ENCODE measurements around the gene SERINC2. TPM values are rescaled to one million over a fixed set of nuclear protein-coding genes. Genes with fewer than 3 reads are reported as not detected.

SERINC2 gene
- total RNA-seq, 1 donor from 2014 or later = 9.6 TPM

- H3K4me2 ChIP-seq = no peak overlapping the region
- H3K4me1 ChIP-seq = peaks cover 9% of the 10 kb centered on the region
- H3F3A ChIP-seq (ENCODE audit: low read depth) = no peaks in the 10 kb centered on the region
- no peaks in the 10 kb centered on the region for H3K36me3 ChIP-seq
- no peaks in the 10 kb centered on the region for H3K9me3 ChIP-seq (ENCODE audit: low read depth)
- no peak overlapping the region for H3K9ac ChIP-seq
- H3K27ac ChIP-seq = no peak overlapping the region
- H3K36me3 Mint-ChIP-seq = no peaks in the 10 kb centered on the region
- H2AFZ ChIP-seq (replicated peaks) = no peak overlapping the region
- H3K27me3 ChIP-seq = no peaks in the 10 kb centered on the region
- peaks cover 24% of the 10 kb centered on the region for H3K4me1 Mint-ChIP-seq
- TF ChIP-seq EZH2 (IDR thresholded peaks at IDR 0.05) = no peak
- no peak for TF ChIP-seq EZH2phosphoT487 (IDR thresholded peaks at IDR 0.05)
- TF ChIP-seq CTCF (IDR thresholded peaks at IDR 0.05) = no peak
- no peaks in the 10 kb centered on the region for H3K79me2 ChIP-seq (ENCODE audit: low read depth)
- no peaks in the 10 kb centered on the region for H3K9me3 Mint-ChIP-seq
- no peaks in the 10 kb centered on the region for H4K20me1 ChIP-seq (ENCODE audit: low read depth)
- peak overlapping the region; percentile 42 for H3K27ac Mint-ChIP-seq
- H3K4me3 Mint-ChIP-seq = no peak overlapping the region
- H3K4me3 ChIP-seq = no peak overlapping the region
- no peak for DNase-seq (ENCODE audit: low spot score)
- H3K27me3 Mint-ChIP-seq (ENCODE audit: insufficient read depth, low read depth) = peaks cover 3% of the 10 kb centered on the region
Observed at GRCh38 chr1:31380181-31380580, 32.8 kb upstream of the SERINC2 start.

- H3K4me1 ChIP-seq = peaks cover 5% of the 10 kb centered on the region
- no peaks in the 10 kb centered on the region for H3K27me3 ChIP-seq
- H3K79me2 ChIP-seq (ENCODE audit: low read depth) = no peaks in the 10 kb centered on the region
- TF ChIP-seq CTCF (IDR thresholded peaks at IDR 0.05) (no peak), EZH2phosphoT487 (IDR thresholded peaks at IDR 0.05) (no peak), EZH2 (IDR thresholded peaks at IDR 0.05) (no peak)
- no peaks in the 10 kb centered on the region for H3F3A ChIP-seq (ENCODE audit: low read depth)
- Mint-ChIP-seq H3K4me1 (peaks cover 15% of the 10 kb centered on the region), H3K27me3 (ENCODE audit: insufficient read depth, low read depth) (peaks cover 3% of the 10 kb centered on the region), H3K4me3 (no peak overlapping the region), H3K36me3 (no peaks in the 10 kb centered on the region), H3K27ac (peak overlapping the region; percentile 11), H3K9me3 (no peaks in the 10 kb centered on the region)
- DNase-seq (ENCODE audit: low spot score) = no peak
- H3K9me3 ChIP-seq (ENCODE audit: low read depth) = no peaks in the 10 kb centered on the region
- H3K27ac ChIP-seq = no peak overlapping the region
- no peaks in the 10 kb centered on the region for H4K20me1 ChIP-seq (ENCODE audit: low read depth)
- H3K9ac ChIP-seq = no peak overlapping the region
- H2AFZ ChIP-seq (replicated peaks) = no peak overlapping the region
- H3K4me3 ChIP-seq = no peak overlapping the region
- H3K36me3 ChIP-seq = no peaks in the 10 kb centered on the region
- H3K4me2 ChIP-seq = no peak overlapping the region
Observed at GRCh38 chr1:31381394-31382294, 31.4 kb upstream of the SERINC2 start.

- Histone ChIP-seq H3F3A (ENCODE audit: low read depth) (no peaks in the 10 kb centered on the region), H3K4me3 (no peak overlapping the region), H3K9ac (no peak overlapping the region), H2AFZ (replicated peaks) (no peak overlapping the region), H3K9me3 (ENCODE audit: low read depth) (no peaks in the 10 kb centered on the region), H3K4me1 (no peaks in the 10 kb centered on the region), H4K20me1 (ENCODE audit: low read depth) (no peaks in the 10 kb centered on the region), H3K27ac (no peak overlapping the region), H3K27me3 (no peaks in the 10 kb centered on the region), H3K36me3 (no peaks in the 10 kb centered on the region), H3K4me2 (no peak overlapping the region), H3K79me2 (ENCODE audit: low read depth) (no peaks in the 10 kb centered on the region)
- Mint-ChIP-seq H3K9me3 (no peaks in the 10 kb centered on the region), H3K27me3 (ENCODE audit: insufficient read depth, low read depth) (peaks cover 2% of the 10 kb centered on the region), H3K36me3 (no peaks in the 10 kb centered on the region), H3K27ac (peak overlapping the region; percentile 27), H3K4me3 (no peak overlapping the region), H3K4me1 (peaks cover 8% of the 10 kb centered on the region)
- TF ChIP-seq EZH2phosphoT487 (IDR thresholded peaks at IDR 0.05) (no peak), CTCF (IDR thresholded peaks at IDR 0.05) (no peak), EZH2 (IDR thresholded peaks at IDR 0.05) (no peak)
- no peak for DNase-seq (ENCODE audit: low spot score)
Observed at GRCh38 chr1:31382379-31382989, 30.5 kb upstream of the SERINC2 start.
